Right lobe of liver (tissue), 4 donors: ENCODE measurements around the gene GAS6.

ENCODE experiments used
- CTCF ChIP-seq, 4 donors: fragments of 200-600 bp in 3 of 4; fragments of 450-650 bp in 1 of 4; IDR thresholded peaks; one replicate each; pipeline versions ENCODE4 v1.5.1 to v1.8.0; 2016 to 2022; ENCODE audit warnings: antibody characterized with exemption in 4 of 4, mild to moderate bottlenecking in 2 of 4
- POLR2A ChIP-seq: fragments of 450-650 bp; IDR thresholded peaks from one replicate; pipeline ENCODE4 v1.6.1; 2017; ENCODE audit warnings: antibody characterized with exemption, mild to moderate bottlenecking
- donor health status: DM: no; HTN: no; CAD: no.
- donor health status: DM: no; HTN: no; CAD: no.
- donor health status: DM: no; HTN: yes; CAD: no.

GRCh38 chr13:113782472-113782871 is 81.4 kb downstream of the GAS6 start:
- TF ChIP-seq CTCF (IDR thresholded peaks at IDR 0.05) = no peak
- no peak for TF ChIP-seq POLR2A
